Small intestine (tissue), 7 donors: Measurements from ENCODE around the gene YARS2. TPM values are rescaled to one million over a fixed set of nuclear protein-coding genes. Genes with fewer than 3 reads are reported as not detected.
A peak's percentile ranks its signal among the peaks of the same experiment; 100 is the strongest.
"Not testable (repeated sequence)": the region's sequence is repeated elsewhere in the genome, so short reads cannot be mapped to it uniquely, and the experiment has no call there.

Experiments used
- DNase-seq, 2 donors: peaks; one replicate each; pipeline versions ENCODE4 v3.0.0 to v3.0.0-alpha.2; 2013
- FAIRE-seq: peaks from 2 replicates; lab custom pipeline; 2012; peaks lifted over from hg19 to GRCh38; lab: Jason Lieb, UNC
- H3K27ac ChIP-seq, 3 donors: one replicate each; pipeline ENCODE4 v1.5.1; 2013; ENCODE audit warnings: low read length in 2 of 3, mild to moderate bottlenecking in 2 of 3, control low read depth in 1 of 3, inconsistent platforms in 1 of 3, low read depth in 1 of 3, moderate library complexity in 1 of 3
- H3K27me3 ChIP-seq, 3 donors: one replicate each; pipeline ENCODE4 v1.6.1; 2013; ENCODE audit warnings: low read length in 3 of 3, inconsistent platforms in 1 of 3; ENCODE audit not compliant: control insufficient read depth in 3 of 3, insufficient read depth in 3 of 3
- H3K36me3 ChIP-seq, 3 donors: one replicate each; pipeline ENCODE4 v1.6.1; 2013; ENCODE audit warnings: low read length in 3 of 3, inconsistent platforms in 1 of 3, low read depth in 1 of 3, mild to moderate bottlenecking in 1 of 3, moderate library complexity in 1 of 3; ENCODE audit not compliant: control insufficient read depth in 3 of 3, insufficient read depth in 2 of 3
- H3K4me1 ChIP-seq, 3 donors: one replicate each; pipeline ENCODE4 v1.6.1; 2013; ENCODE audit warnings: low read length in 2 of 3, inconsistent platforms in 1 of 3, low read depth in 1 of 3, mild to moderate bottlenecking in 1 of 3, moderate library complexity in 1 of 3; ENCODE audit not compliant: control insufficient read depth in 3 of 3, insufficient read depth in 2 of 3
- H3K4me3 ChIP-seq, 3 donors: one replicate each; pipeline ENCODE4 v1.5.1; 2013; ENCODE audit warnings: low read length in 3 of 3, control low read depth in 1 of 3, inconsistent platforms in 1 of 3, low read depth in 1 of 3, mild to moderate bottlenecking in 1 of 3, moderate library complexity in 1 of 3
- H3K9me3 ChIP-seq, 2 donors: one replicate each; pipeline ENCODE4 v1.6.1; 2013; ENCODE audit warnings: low read depth in 1 of 2, low read length in 1 of 2; ENCODE audit not compliant: control insufficient read depth in 2 of 2, insufficient read depth in 1 of 2
- WGBS, 3 donors: extraction: QIAGEN DNeasy Blood & Tissue Kit; methylation state at CpG; one replicate each; pipeline ENCODE4 v1.1.7; 2013; 5-methylcytosine and 5-hydroxymethylcytosine counted together
- polyA plus RNA-seq, 4 donors: library from polyadenylated mRNA; stranded (reverse) in 3 of 4; unstranded in 1 of 4; fragments of 200-250 nt in 3 of 4; fragments of 120-200 nt in 1 of 4; gene quantifications; one replicate each; pipeline versions ENCODE4 v1.2.1 to v1.2.3, GENCODE V29; 2013
- donor health status: healthy with polysubstance abuse.
- donor health status: control.
- donor health status: control.
- donor health status: Bipolar disorder and iron deficiency.
- donor health status: healthy.

Gene YARS2
- polyA plus RNA-seq, 4 donors = 5.4 to 19.0 (median 13.0) TPM

- FAIRE-seq (no peak), DNase-seq (no peak)
- 96 to 98% (median 97%) methylated on average over 10 of the region's 10 CpGs for WGBS, 3 donors
- peaks cover 0 to 23% (median 7%) of the 10 kb centered on the region in 3 donors for H3K36me3 ChIP-seq
- no peaks in the 10 kb centered on the region for H3K9me3 ChIP-seq
- H3K4me1 ChIP-seq = no peaks in the 10 kb centered on the region
- no peaks in the 10 kb centered on the region for H3K27me3 ChIP-seq
- no peak overlapping the region for H3K27ac ChIP-seq
- H3K4me3 ChIP-seq = no peak overlapping the region
These were observed 13.6 kb downstream of the YARS2 start for GRCh38 chr12:32742133-32742532.

- WGBS, 3 donors = 93 to 96% (median 93%) methylated on average over 2 of the region's 2 CpGs
- Histone ChIP-seq H3K4me3 (no peak overlapping the region), H3K27ac (no peak overlapping the region), H3K27me3 (no peaks in the 10 kb centered on the region), H3K9me3 (no peaks in the 10 kb centered on the region), H3K36me3 (peaks cover 0 to 25% (median 7%) of the 10 kb centered on the region in 3 donors), H3K4me1 (no peaks in the 10 kb centered on the region)
- DNase-seq (no peak), FAIRE-seq (no peak)
These were observed 16.4 kb downstream of the YARS2 start for GRCh38 chr12:32739279-32739678.

GRCh38 chr12:32737715-32738114 is 18.0 kb downstream of the YARS2 start:
- no peak overlapping the region for H3K27ac ChIP-seq
- H3K4me3 ChIP-seq = no peak overlapping the region
- WGBS, 3 donors = 82 to 98% (median 93%) methylated on average over 2 of the region's 2 CpGs
- H3K4me1 ChIP-seq = no peaks in the 10 kb centered on the region
- FAIRE-seq = no peak
- H3K36me3 ChIP-seq = peaks cover 0 to 24% (median 5%) of the 10 kb centered on the region in 3 donors
- H3K9me3 ChIP-seq = no peaks in the 10 kb centered on the region
- no peak for DNase-seq
- H3K27me3 ChIP-seq = no peaks in the 10 kb centered on the region

- H3K27me3 ChIP-seq = no peaks in the 10 kb centered on the region
- peak overlapping the region in 1 of 3 donors; percentile 7 for H3K4me3 ChIP-seq
- 81 to 84% (median 83%) methylated on average over 3 of the region's 3 CpGs for WGBS, 3 donors
- DNase-seq (peak in 1 of 2 donors; percentile 4), FAIRE-seq (no peak)
- H3K4me1 ChIP-seq = no peaks in the 10 kb centered on the region
- peaks cover 0 to 19% (median 5%) of the 10 kb centered on the region in 3 donors for H3K36me3 ChIP-seq
- H3K27ac ChIP-seq = no peak overlapping the region
- H3K9me3 ChIP-seq = no peaks in the 10 kb centered on the region
These were observed 19.3 kb downstream of the YARS2 start for GRCh38 chr12:32736445-32736844.

- no peaks in the 10 kb centered on the region for H3K4me1 ChIP-seq
- no peak overlapping the region for H3K27ac ChIP-seq
- no peak for FAIRE-seq
- peaks cover 0 to 17% (median 5%) of the 10 kb centered on the region in 3 donors for H3K36me3 ChIP-seq
- 99 to 100% (median 100%) methylated on average over 1 of the region's 1 CpG for WGBS, 3 donors
- H3K4me3 ChIP-seq = no peak overlapping the region
- no peaks in the 10 kb centered on the region for H3K27me3 ChIP-seq
- H3K9me3 ChIP-seq = no peaks in the 10 kb centered on the region
- no peak for DNase-seq
These were observed 20.7 kb downstream of the YARS2 start for GRCh38 chr12:32734952-32735351.

- no peaks in the 10 kb centered on the region for H3K27me3 ChIP-seq
- DNase-seq = no peak
- no peak overlapping the region for H3K4me3 ChIP-seq
- H3K9me3 ChIP-seq = no peaks in the 10 kb centered on the region
- H3K36me3 ChIP-seq = peaks cover 0 to 21% (median 0%) of the 10 kb centered on the region in 3 donors
- H3K27ac ChIP-seq = no peak overlapping the region
- FAIRE-seq = no peak
- 69 to 79% (median 73%) methylated on average over 3 of the region's 3 CpGs for WGBS, 3 donors
- no peaks in the 10 kb centered on the region for H3K4me1 ChIP-seq
These were observed 28.5 kb downstream of the YARS2 start for GRCh38 chr12:32727237-32727636.

GRCh38 chr12:32726286-32726685 is 29.4 kb downstream of the YARS2 start:
- no peaks in the 10 kb centered on the region for H3K9me3 ChIP-seq
- DNase-seq (no peak), FAIRE-seq (no peak)
- H3K27ac ChIP-seq = no peak overlapping the region
- no peaks in the 10 kb centered on the region for H3K27me3 ChIP-seq
- peaks cover 0 to 27% (median 0%) of the 10 kb centered on the region in 3 donors for H3K36me3 ChIP-seq
- no peaks in the 10 kb centered on the region for H3K4me1 ChIP-seq
- 92 to 99% (median 98%) methylated on average over 2 of the region's 2 CpGs for WGBS, 3 donors
- H3K4me3 ChIP-seq = no peak overlapping the region

GRCh38 chr12:32725308-32725707 is 30.4 kb downstream of the YARS2 start:
- DNase-seq, H3K9me3 ChIP-seq, H3K4me1 ChIP-seq, H3K4me3 ChIP-seq, FAIRE-seq, H3K27ac ChIP-seq, H3K27me3 ChIP-seq: not testable (repeated sequence)
- H3K36me3 ChIP-seq = peaks cover 0 to 27% (median 0%) of the 10 kb centered on the region in 3 donors
- 98 to 100% (median 98%) methylated on average over 3 of the region's 3 CpGs for WGBS, 3 donors

- FAIRE-seq (no peak), DNase-seq (no peak)
- 98 to 100% (median 98%) methylated on average over 2 of the region's 2 CpGs for WGBS, 3 donors
- no peaks in the 10 kb centered on the region for H3K4me1 ChIP-seq
- H3K27me3 ChIP-seq = no peaks in the 10 kb centered on the region
- H3K36me3 ChIP-seq = peaks cover 0 to 30% (median 5%) of the 10 kb centered on the region in 3 donors
- H3K4me3 ChIP-seq = no peak overlapping the region
- no peaks in the 10 kb centered on the region for H3K9me3 ChIP-seq
- no peak overlapping the region for H3K27ac ChIP-seq
These were observed 36.8 kb downstream of the YARS2 start for GRCh38 chr12:32718926-32719325.
